Hepatocyte (in vitro differentiated cells): ENCODE data around the gene MYOD1.

Experiments
- CTCF ChIP-seq: fragments of 200-600 bp; sonication (generic); IDR thresholded peaks from 2 replicates; pipeline ENCODE4 v1.5.1; 2016; ENCODE audit warnings: antibody characterized with exemption, mild to moderate bottlenecking; ENCODE audit not compliant: poor library complexity
- EZH2 ChIP-seq: fragments of 200-600 bp; sonication (generic); IDR thresholded peaks from 2 replicates; pipeline ENCODE4 v1.6.1; 2016; ENCODE audit warnings: antibody characterized with exemption, mild to moderate bottlenecking, borderline replicate concordance
- EZH2phosphoT487 ChIP-seq: fragments of 200-600 bp; sonication (generic); IDR thresholded peaks from one replicate; pipeline ENCODE4 v1.6.1; 2018; ENCODE audit warnings: antibody characterized with exemption, mild to moderate bottlenecking, low read depth, moderate library complexity; ENCODE audit not compliant: unreplicated experiment, severe bottlenecking

GRCh38 chr11:17748044-17748443, 28.7 kb downstream of the MYOD1 start:
- no peak for TF ChIP-seq CTCF
- no peak for TF ChIP-seq EZH2phosphoT487
- TF ChIP-seq EZH2: no peak
